ENCODE data around the gene ABLIM2.

The ABLIM2 gene

GRCh38 chr4:7985072-7985471 is 173.5 kb downstream of the ABLIM2 start:
- Histone ChIP-seq H3K4me3 (ENCODE audit: insufficient read depth, low read depth, low read length) (no peak overlapping the region), H3K9me3 (ENCODE audit: control insufficient read depth, low read length) (no peaks in the 10 kb centered on the region), H3K4me1 (ENCODE audit: control insufficient read depth, insufficient read depth, low read length) (peaks cover 10% of the 10 kb centered on the region), H3K36me3 (ENCODE audit: control insufficient read depth, insufficient read depth, low read length) (no peaks in the 10 kb centered on the region), H3K27ac (ENCODE audit: insufficient read depth, low read depth, low read length, poor library complexity, severe bottlenecking) (no peak overlapping the region), H3K27me3 (ENCODE audit: control insufficient read depth, insufficient read depth, low read length, poor library complexity, severe bottlenecking) (no peaks in the 10 kb centered on the region)
- WGBS, 2 experiments: 95% methylated on average over 12 of the region's 12 CpGs

GRCh38 chr4:7984286-7984925 is 174.2 kb downstream of the ABLIM2 start:
- H3K36me3 ChIP-seq (ENCODE audit: control insufficient read depth, insufficient read depth, low read length): no peaks in the 10 kb centered on the region
- no peak overlapping the region for H3K4me3 ChIP-seq (ENCODE audit: insufficient read depth, low read depth, low read length)
- H3K9me3 ChIP-seq (ENCODE audit: control insufficient read depth, low read length): no peaks in the 10 kb centered on the region
- 90 to 91% methylated on average over 31 of the region's 31 CpGs for WGBS, 2 experiments
- no peak overlapping the region for H3K27ac ChIP-seq (ENCODE audit: insufficient read depth, low read depth, low read length, poor library complexity, severe bottlenecking)
- no peaks in the 10 kb centered on the region for H3K27me3 ChIP-seq (ENCODE audit: control insufficient read depth, insufficient read depth, low read length, poor library complexity, severe bottlenecking)
- H3K4me1 ChIP-seq (ENCODE audit: control insufficient read depth, insufficient read depth, low read length): peaks cover 10% of the 10 kb centered on the region

GRCh38 chr4:7983296-7983695 is 175.3 kb downstream of the ABLIM2 start:
- Histone ChIP-seq H3K27ac (ENCODE audit: insufficient read depth, low read depth, low read length, poor library complexity, severe bottlenecking) (no peak overlapping the region), H3K36me3 (ENCODE audit: control insufficient read depth, insufficient read depth, low read length) (no peaks in the 10 kb centered on the region), H3K27me3 (ENCODE audit: control insufficient read depth, insufficient read depth, low read length, poor library complexity, severe bottlenecking) (no peaks in the 10 kb centered on the region), H3K4me1 (ENCODE audit: control insufficient read depth, insufficient read depth, low read length) (peaks cover 10% of the 10 kb centered on the region), H3K9me3 (ENCODE audit: control insufficient read depth, low read length) (no peaks in the 10 kb centered on the region), H3K4me3 (ENCODE audit: insufficient read depth, low read depth, low read length) (no peak overlapping the region)
- WGBS, 2 experiments: 94 to 95% methylated on average over 17 of the region's 17 CpGs

DNA sequence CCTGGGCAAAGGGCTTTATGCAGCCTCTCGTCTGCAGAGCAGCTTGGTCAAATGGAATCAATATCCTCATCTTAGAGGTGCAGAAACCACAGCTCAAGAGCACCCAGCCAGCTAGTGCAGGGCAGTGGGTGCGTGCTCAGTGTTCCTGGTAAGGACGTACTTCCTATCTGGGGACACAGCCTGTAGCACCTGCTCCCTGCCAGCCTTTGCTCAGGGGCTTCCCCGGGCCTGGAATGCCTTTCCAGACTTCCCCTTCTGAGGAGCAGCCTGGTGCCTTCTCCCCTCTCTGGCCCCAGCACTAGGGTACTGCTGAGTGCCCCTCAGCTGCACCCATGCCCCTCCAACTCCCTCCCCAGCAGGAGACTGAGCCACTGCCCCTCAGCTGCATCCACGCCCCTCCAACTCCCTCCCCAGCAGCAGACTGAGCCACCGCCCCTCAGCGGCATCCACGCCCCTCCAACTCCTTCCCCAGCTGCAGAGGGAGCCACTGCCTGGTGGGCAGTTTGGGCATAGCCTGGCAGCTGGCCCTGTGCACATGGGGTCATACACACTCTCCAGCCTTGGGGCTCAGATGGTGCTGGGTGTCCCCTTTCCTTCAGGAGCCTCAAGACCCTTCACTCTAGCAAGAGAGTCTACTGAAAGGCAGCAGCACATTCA is 176.7 kb downstream of the ABLIM2 start:
- Histone ChIP-seq H3K27ac (ENCODE audit: insufficient read depth, low read depth, low read length, poor library complexity, severe bottlenecking) (no peak overlapping the region), H3K9me3 (ENCODE audit: control insufficient read depth, low read length) (no peaks in the 10 kb centered on the region), H3K36me3 (ENCODE audit: control insufficient read depth, insufficient read depth, low read length) (no peaks in the 10 kb centered on the region), H3K27me3 (ENCODE audit: control insufficient read depth, insufficient read depth, low read length, poor library complexity, severe bottlenecking) (no peaks in the 10 kb centered on the region), H3K4me1 (ENCODE audit: control insufficient read depth, insufficient read depth, low read length) (peaks cover 10% of the 10 kb centered on the region), H3K4me3 (ENCODE audit: insufficient read depth, low read depth, low read length) (no peak overlapping the region)
- WGBS, 2 experiments: 87 to 88% methylated on average over 8 of the region's 8 CpGs

GRCh38 chr4:7980036-7980435 is 178.6 kb downstream of the ABLIM2 start:
- WGBS, 2 experiments: 80 to 96% methylated on average over 2 of the region's 2 CpGs
- Histone ChIP-seq H3K27me3 (ENCODE audit: control insufficient read depth, insufficient read depth, low read length, poor library complexity, severe bottlenecking) (no peaks in the 10 kb centered on the region), H3K9me3 (ENCODE audit: control insufficient read depth, low read length) (no peaks in the 10 kb centered on the region), H3K27ac (ENCODE audit: insufficient read depth, low read depth, low read length, poor library complexity, severe bottlenecking) (no peak overlapping the region), H3K36me3 (ENCODE audit: control insufficient read depth, insufficient read depth, low read length) (no peaks in the 10 kb centered on the region), H3K4me1 (ENCODE audit: control insufficient read depth, insufficient read depth, low read length) (no peaks in the 10 kb centered on the region), H3K4me3 (ENCODE audit: insufficient read depth, low read depth, low read length) (no peak overlapping the region)

- no peaks in the 10 kb centered on the region for H3K27me3 ChIP-seq (ENCODE audit: control insufficient read depth, insufficient read depth, low read length, poor library complexity, severe bottlenecking)
- H3K9me3 ChIP-seq (ENCODE audit: control insufficient read depth, low read length): no peaks in the 10 kb centered on the region
- no peak overlapping the region for H3K27ac ChIP-seq (ENCODE audit: insufficient read depth, low read depth, low read length, poor library complexity, severe bottlenecking)
- no peaks in the 10 kb centered on the region for H3K36me3 ChIP-seq (ENCODE audit: control insufficient read depth, insufficient read depth, low read length)
- H3K4me1 ChIP-seq (ENCODE audit: control insufficient read depth, insufficient read depth, low read length): no peaks in the 10 kb centered on the region
- 72 to 78% methylated on average over 4 of the region's 4 CpGs for WGBS, 2 experiments
- no peak overlapping the region for H3K4me3 ChIP-seq (ENCODE audit: insufficient read depth, low read depth, low read length)
Observed at GRCh38 chr4:7979652-7979968, 179.0 kb downstream of the ABLIM2 start.

DNA sequence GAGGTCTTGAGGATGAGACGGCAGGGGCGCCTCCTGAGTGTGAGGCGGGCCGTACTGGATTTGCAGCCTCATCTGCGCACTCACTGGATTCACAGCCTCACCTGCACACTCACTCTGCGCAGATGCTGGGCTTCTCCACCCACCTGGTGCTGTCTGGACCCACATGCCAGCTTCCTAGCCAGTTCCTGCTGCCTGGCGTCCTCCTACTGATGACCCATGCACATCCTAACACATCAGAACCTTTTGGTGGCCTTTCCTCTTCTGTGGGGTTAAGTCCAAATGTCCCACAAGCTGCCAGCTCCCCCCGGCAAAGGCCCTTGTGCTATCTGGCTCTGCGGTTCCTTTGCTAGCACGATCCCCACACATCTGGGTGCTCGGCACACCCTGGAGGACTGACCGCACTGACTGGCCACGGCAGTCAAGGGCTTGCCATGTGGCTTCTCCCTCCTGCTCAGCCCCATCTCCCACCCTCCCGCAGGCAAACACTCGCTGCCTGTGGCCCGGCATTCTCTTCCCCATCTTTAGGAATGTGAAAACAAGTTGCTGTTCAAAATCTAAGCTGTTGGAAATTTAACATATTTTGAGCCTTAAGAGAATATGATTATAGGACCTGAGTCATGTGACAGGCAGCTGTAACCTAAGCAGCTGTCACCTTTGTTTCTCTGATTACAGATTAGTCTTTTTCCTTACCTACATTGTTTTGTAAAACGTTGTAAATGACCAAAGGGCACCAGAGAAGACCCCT is 179.5 kb downstream of the ABLIM2 start:
- Histone ChIP-seq H3K4me1 (ENCODE audit: control insufficient read depth, insufficient read depth, low read length) (no peaks in the 10 kb centered on the region), H3K27me3 (ENCODE audit: control insufficient read depth, insufficient read depth, low read length, poor library complexity, severe bottlenecking) (no peaks in the 10 kb centered on the region), H3K27ac (ENCODE audit: insufficient read depth, low read depth, low read length, poor library complexity, severe bottlenecking) (no peak overlapping the region), H3K9me3 (ENCODE audit: control insufficient read depth, low read length) (no peaks in the 10 kb centered on the region), H3K36me3 (ENCODE audit: control insufficient read depth, insufficient read depth, low read length) (no peaks in the 10 kb centered on the region), H3K4me3 (ENCODE audit: insufficient read depth, low read depth, low read length) (no peak overlapping the region)
- 83 to 84% methylated on average over 17 of the region's 17 CpGs for WGBS, 2 experiments

- no peaks in the 10 kb centered on the region for H3K4me1 ChIP-seq (ENCODE audit: control insufficient read depth, insufficient read depth, low read length)
- no peak overlapping the region for H3K4me3 ChIP-seq (ENCODE audit: insufficient read depth, low read depth, low read length)
- H3K27me3 ChIP-seq (ENCODE audit: control insufficient read depth, insufficient read depth, low read length, poor library complexity, severe bottlenecking): no peaks in the 10 kb centered on the region
- H3K9me3 ChIP-seq (ENCODE audit: control insufficient read depth, low read length): no peaks in the 10 kb centered on the region
- 87% methylated on average over 5 of the region's 5 CpGs for WGBS, 2 experiments
- no peaks in the 10 kb centered on the region for H3K36me3 ChIP-seq (ENCODE audit: control insufficient read depth, insufficient read depth, low read length)
- H3K27ac ChIP-seq (ENCODE audit: insufficient read depth, low read depth, low read length, poor library complexity, severe bottlenecking): no peak overlapping the region
Observed at GRCh38 chr4:7978489-7978888, 180.1 kb downstream of the ABLIM2 start.

- Histone ChIP-seq H3K4me3 (ENCODE audit: insufficient read depth, low read depth, low read length) (no peak overlapping the region), H3K27ac (ENCODE audit: insufficient read depth, low read depth, low read length, poor library complexity, severe bottlenecking) (no peak overlapping the region), H3K4me1 (ENCODE audit: control insufficient read depth, insufficient read depth, low read length) (no peaks in the 10 kb centered on the region), H3K36me3 (ENCODE audit: control insufficient read depth, insufficient read depth, low read length) (no peaks in the 10 kb centered on the region), H3K27me3 (ENCODE audit: control insufficient read depth, insufficient read depth, low read length, poor library complexity, severe bottlenecking) (no peaks in the 10 kb centered on the region), H3K9me3 (ENCODE audit: control insufficient read depth, low read length) (no peaks in the 10 kb centered on the region)
- 87 to 94% methylated on average over 5 of the region's 5 CpGs for WGBS, 2 experiments
Observed at GRCh38 chr4:7976634-7977033, 182.0 kb downstream of the ABLIM2 start.

- Histone ChIP-seq H3K27ac (ENCODE audit: insufficient read depth, low read depth, low read length, poor library complexity, severe bottlenecking) (no peak overlapping the region), H3K36me3 (ENCODE audit: control insufficient read depth, insufficient read depth, low read length) (no peaks in the 10 kb centered on the region), H3K9me3 (ENCODE audit: control insufficient read depth, low read length) (no peaks in the 10 kb centered on the region), H3K4me1 (ENCODE audit: control insufficient read depth, insufficient read depth, low read length) (no peaks in the 10 kb centered on the region), H3K4me3 (ENCODE audit: insufficient read depth, low read depth, low read length) (no peak overlapping the region), H3K27me3 (ENCODE audit: control insufficient read depth, insufficient read depth, low read length, poor library complexity, severe bottlenecking) (no peaks in the 10 kb centered on the region)
- WGBS, 2 experiments: 93 to 96% methylated on average over 7 of the region's 7 CpGs
Observed at GRCh38 chr4:7976025-7976424, 182.6 kb downstream of the ABLIM2 start.
